Mucosa of descending colon (tissue), 3 donors: ENCODE data around the gene CD63. TPM values are rescaled to one million over a fixed set of nuclear protein-coding genes. Genes with fewer than 3 reads are reported as not detected.

Source experiments
- ATAC-seq: fragments of 200-7000 bp; cut with Tn5 transposase; one replicate; pipeline ENCODE4 v1.9.1; 2020; ENCODE audit warnings: mild to moderate bottlenecking, moderate library complexity
- DNase-seq, 3 donors: peaks; one replicate each; pipeline ENCODE4 v3.0.0-alpha.2; 2020
- H3K36me3 ChIP-seq: fragments of 200-600 bp; one replicate; pipeline ENCODE4 v1.8.0; 2021; ENCODE audit warnings: low read depth, mild to moderate bottlenecking
- H3K4me1 ChIP-seq: fragments of 200-600 bp; one replicate; pipeline ENCODE4 v1.8.0; 2021; ENCODE audit warnings: low read depth, mild to moderate bottlenecking
- H3K4me3 ChIP-seq: fragments of 200-600 bp; one replicate; pipeline ENCODE4 v1.8.0; 2021; ENCODE audit warnings: mild to moderate bottlenecking
- H3K9me3 ChIP-seq: fragments of 200-600 bp; one replicate; pipeline ENCODE4 v1.8.0; 2021; ENCODE audit warnings: mild to moderate bottlenecking
- intact Hi-C, 2 donors: fragments of 100-400 bp; cut with DNase I in 1 of 2; cut with micrococcal nuclease in 1 of 2; formaldehyde crosslinking; loops; one replicate each; pipeline versions ENCODE4 v1.11.0 to v1.11.1; 2022; cut with DNase I, micrococcal nuclease
- long read RNA-seq, 2 donors: library from polyadenylated mRNA; unstranded; transcript quantifications; one replicate each; pipeline ENCODE4 v2.0.0, GENCODE V29; 2019 to 2021
- total RNA-seq, 3 donors: library from RNA; stranded (reverse); fragmentation: NEBNext Ultra II Directional in 2 of 3; extraction: Animal tissue kit (Norgen Biotek cat#: 25700) in 2 of 3; gene quantifications; one replicate each; pipeline versions ENCODE4 v1.2.1 to v1.2.4, GENCODE V29; 2021 to 2023
- TF ChIP-seq, protein P1 (sequence below): fragments of 200-600 bp; IDR thresholded peaks from one replicate; pipeline ENCODE4 v1.8.0; 2022; ENCODE audit warnings: antibody characterized with exemption, mild to moderate bottlenecking
- donor health status: DM: no; HTN: no; CAD: no; lungs with moderate emphysema.
- donor health status: DM: no; HTN: no; CAD: no.
- donor health status: DM: no; HTN: yes; CAD: no.

CD63 gene, protein sequence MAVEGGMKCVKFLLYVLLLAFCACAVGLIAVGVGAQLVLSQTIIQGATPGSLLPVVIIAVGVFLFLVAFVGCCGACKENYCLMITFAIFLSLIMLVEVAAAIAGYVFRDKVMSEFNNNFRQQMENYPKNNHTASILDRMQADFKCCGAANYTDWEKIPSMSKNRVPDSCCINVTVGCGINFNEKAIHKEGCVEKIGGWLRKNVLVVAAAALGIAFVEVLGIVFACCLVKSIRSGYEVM
- total RNA-seq: 1,000 to 10,000 TPM in 2 of 3 donors, 100 to 1,000 TPM in 1; 992 to 1,177 (median 1,016) TPM
- long read RNA-seq, donor 1, transcript CD63-208 (8 exons, 1,233 nt): minor isoform, 8 of 369 reads
- long read RNA-seq, donor 1, transcript CD63-214 (7 exons, 949 nt): minor isoform, 12 of 369 reads
- long read RNA-seq, donor 1, transcript CD63-201 (8 exons, 1,070 nt): major isoform, 329 of 369 reads
- long read RNA-seq, donor 1, partial matches to known transcripts: 5 of 369 reads
- long read RNA-seq, donor 1, other reads (novel, unspliced or antisense): 10 of 369 reads
- long read RNA-seq, donor 2, transcript CD63-214 (7 exons, 949 nt): minor isoform, 21 of 359 reads
- long read RNA-seq, donor 2, transcript CD63-201 (8 exons, 1,070 nt): major isoform, 315 of 359 reads
- long read RNA-seq, donor 2, partial matches to known transcripts: 9 of 359 reads
- long read RNA-seq, donor 2, other reads (novel, unspliced or antisense): 8 of 359 reads

- ATAC-seq: peak; percentile 83
Measured at GRCh38 chr12:55728939-55729818, at the start of gene CD63. TSS of gene CD63 (minus strand) at chr12:55729009. CDS start at chr12:55728341, 668 bp downstream.

DNA sequence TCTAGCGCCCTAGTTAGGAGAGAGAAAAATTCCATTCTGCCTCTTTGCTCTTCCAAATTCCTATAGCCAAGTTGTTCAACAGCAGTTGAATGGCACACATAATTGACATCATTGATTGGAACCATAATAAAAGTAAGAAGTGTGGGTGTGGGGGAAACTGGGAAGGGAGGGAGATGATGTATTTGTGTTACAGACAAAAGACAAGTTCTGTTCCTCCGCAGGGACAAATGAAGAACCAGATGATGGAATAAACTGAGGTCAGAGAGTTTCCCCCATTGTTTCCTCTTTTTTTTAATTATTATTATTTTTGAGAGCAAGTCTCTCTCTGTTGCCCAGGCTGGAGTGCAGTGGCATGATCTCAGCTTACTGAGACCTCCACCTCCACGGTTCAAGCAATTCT lies 49.0 kb upstream of the CD63 start:
- Histone ChIP-seq H3K36me3 (peaks cover 3% of the 10 kb centered on the region), H3K4me3 (no peak overlapping the region), H3K9me3 (no peaks in the 10 kb centered on the region), H3K4me1 (no peaks in the 10 kb centered on the region)
- DNase-seq: no peak
- intact Hi-C loops: no loop called here
- ATAC-seq: no peak
- TF ChIP-seq, protein P1, sequence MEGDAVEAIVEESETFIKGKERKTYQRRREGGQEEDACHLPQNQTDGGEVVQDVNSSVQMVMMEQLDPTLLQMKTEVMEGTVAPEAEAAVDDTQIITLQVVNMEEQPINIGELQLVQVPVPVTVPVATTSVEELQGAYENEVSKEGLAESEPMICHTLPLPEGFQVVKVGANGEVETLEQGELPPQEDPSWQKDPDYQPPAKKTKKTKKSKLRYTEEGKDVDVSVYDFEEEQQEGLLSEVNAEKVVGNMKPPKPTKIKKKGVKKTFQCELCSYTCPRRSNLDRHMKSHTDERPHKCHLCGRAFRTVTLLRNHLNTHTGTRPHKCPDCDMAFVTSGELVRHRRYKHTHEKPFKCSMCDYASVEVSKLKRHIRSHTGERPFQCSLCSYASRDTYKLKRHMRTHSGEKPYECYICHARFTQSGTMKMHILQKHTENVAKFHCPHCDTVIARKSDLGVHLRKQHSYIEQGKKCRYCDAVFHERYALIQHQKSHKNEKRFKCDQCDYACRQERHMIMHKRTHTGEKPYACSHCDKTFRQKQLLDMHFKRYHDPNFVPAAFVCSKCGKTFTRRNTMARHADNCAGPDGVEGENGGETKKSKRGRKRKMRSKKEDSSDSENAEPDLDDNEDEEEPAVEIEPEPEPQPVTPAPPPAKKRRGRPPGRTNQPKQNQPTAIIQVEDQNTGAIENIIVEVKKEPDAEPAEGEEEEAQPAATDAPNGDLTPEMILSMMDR: no peak

More at GRCh38 chr12:55728939-55729818, at the start of gene CD63:
- Histone ChIP-seq H3K4me3 (peak within 1 kb of the TSS; percentile 78), H3K4me1 (peaks cover 27% of the 10 kb centered on the region), H3K9me3 (no peaks in the 10 kb centered on the region), H3K36me3 (no peaks in the 10 kb centered on the region)
- TF ChIP-seq, protein P1: no peak
- peak; percentile 93 to 94 (median 93) for DNase-seq
- intact Hi-C loops: no loop called here

GRCh38 chr12:55771736-55772135 lies 42.9 kb upstream of the CD63 start:
- Histone ChIP-seq H3K9me3 (no peaks in the 10 kb centered on the region), H3K36me3 (no peaks in the 10 kb centered on the region), H3K4me3 (no peak overlapping the region), H3K4me1 (no peaks in the 10 kb centered on the region)
- ATAC-seq (no peak), DNase-seq (no peak)
- intact Hi-C loops: no loop called here
- TF ChIP-seq, protein P1: no peak

- no peak for DNase-seq
- intact Hi-C loops: no loop called here
- TF ChIP-seq, protein P1: no peak
- Histone ChIP-seq H3K9me3 (no peaks in the 10 kb centered on the region), H3K4me3 (no peak overlapping the region), H3K4me1 (no peaks in the 10 kb centered on the region), H3K36me3 (no peaks in the 10 kb centered on the region)
- ATAC-seq: no peak
Measured at GRCh38 chr12:55767156-55767555, 38.3 kb upstream of the CD63 start.

- no peak for ATAC-seq
- intact Hi-C loops: no loop called here
- DNase-seq: no peak
- TF ChIP-seq, protein P1: no peak
- Histone ChIP-seq H3K9me3 (no peaks in the 10 kb centered on the region), H3K36me3 (no peaks in the 10 kb centered on the region), H3K4me1 (no peaks in the 10 kb centered on the region), H3K4me3 (no peak overlapping the region)
Measured at GRCh38 chr12:55765736-55766290, 37.0 kb upstream of the CD63 start.
